NCI-H1105 treated with DMSO at 0.1 percent for 48 hours (cell line): ENCODE results near the gene GLP2R.
"Not testable (repeated sequence)": the region's sequence is repeated elsewhere in the genome, so short reads cannot be mapped to it uniquely, and the experiment has no call there.

Experiments
- DNase-seq: peaks from one replicate; lab custom pipeline; 2025; lab: John Stamatoyannopoulos, UW

Gene GLP2R

DNA sequence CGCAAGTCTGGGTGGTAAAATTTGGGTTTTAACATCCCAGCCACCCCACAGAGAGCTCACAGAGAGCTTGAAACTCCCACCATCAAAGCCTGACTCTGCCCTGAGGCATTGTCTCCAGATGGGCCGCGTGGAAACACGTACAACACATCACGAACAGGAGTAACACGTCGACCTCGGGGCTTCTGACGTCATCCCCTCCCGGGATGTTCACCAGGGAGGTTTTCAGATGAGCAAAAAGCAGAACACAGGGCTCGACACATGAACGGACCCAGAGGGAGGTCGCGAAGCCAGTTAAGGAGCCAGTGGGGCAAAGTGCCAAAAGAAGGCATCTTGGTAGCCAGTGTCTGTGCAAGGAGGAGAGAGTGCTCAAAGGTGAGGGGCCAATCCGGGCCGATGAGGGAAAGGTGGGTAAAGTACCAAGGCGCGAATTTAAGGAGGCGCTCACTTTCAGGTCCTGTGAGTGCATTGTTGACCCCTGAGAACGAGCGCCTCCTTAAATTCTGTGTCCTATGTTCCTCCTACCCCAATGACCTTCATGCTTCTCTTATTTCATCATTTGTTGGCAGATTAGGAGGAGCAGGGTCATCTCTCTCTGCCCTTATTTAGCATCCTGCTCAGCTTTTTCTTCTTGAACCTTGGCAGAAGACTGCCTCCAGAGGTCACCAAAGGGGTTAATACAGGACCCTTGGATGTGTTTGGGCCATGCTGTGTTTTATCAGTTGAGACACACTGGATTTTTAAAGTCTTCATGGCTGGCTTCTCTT lies 73.7 kb downstream of the GLP2R start:
- no peak for DNase-seq

GRCh38 chr17:9900044-9900594 lies 74.4 kb downstream of the GLP2R start:
- DNase-seq, result no peak

DNA sequence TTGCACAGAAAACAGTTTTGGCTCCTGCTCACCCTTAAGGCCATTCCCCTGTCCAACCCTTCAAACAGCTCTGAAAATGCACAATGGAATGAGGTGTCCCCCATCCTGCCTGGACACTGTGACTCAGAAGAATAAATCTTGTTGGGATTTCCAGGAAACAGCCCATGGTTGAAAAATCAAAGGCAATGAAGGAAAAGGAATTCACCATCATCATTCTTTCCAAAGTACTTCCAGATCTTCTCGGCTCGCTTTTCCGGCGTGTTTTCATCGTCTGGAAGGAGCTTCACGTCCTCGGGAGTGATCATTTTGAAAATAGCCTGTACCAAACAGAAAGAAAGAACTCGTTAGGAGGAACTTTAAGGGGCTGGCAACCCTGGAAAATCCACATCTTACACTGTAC lies 75.1 kb downstream of the GLP2R start:
- no peak for DNase-seq

DNA sequence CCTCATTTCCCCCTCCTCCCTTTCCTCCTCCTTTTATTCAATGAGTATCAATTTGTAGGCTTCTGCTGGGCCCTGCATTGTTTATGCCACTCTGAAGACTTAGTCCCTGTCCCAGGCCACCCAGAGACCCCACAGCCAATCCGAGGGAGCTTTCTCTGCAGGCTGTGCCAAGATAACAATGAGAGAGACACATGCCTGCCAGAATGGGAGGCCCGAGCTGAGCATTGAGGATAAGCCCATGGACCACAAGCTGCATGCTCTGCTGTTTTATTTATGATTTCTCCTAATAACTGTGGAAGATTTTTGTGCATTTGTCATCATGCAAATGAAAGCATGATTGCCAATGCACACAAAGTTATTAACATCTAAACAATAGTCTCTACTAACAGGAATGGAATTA lies 76.4 kb downstream of the GLP2R start:
- DNase-seq, result no peak

DNA sequence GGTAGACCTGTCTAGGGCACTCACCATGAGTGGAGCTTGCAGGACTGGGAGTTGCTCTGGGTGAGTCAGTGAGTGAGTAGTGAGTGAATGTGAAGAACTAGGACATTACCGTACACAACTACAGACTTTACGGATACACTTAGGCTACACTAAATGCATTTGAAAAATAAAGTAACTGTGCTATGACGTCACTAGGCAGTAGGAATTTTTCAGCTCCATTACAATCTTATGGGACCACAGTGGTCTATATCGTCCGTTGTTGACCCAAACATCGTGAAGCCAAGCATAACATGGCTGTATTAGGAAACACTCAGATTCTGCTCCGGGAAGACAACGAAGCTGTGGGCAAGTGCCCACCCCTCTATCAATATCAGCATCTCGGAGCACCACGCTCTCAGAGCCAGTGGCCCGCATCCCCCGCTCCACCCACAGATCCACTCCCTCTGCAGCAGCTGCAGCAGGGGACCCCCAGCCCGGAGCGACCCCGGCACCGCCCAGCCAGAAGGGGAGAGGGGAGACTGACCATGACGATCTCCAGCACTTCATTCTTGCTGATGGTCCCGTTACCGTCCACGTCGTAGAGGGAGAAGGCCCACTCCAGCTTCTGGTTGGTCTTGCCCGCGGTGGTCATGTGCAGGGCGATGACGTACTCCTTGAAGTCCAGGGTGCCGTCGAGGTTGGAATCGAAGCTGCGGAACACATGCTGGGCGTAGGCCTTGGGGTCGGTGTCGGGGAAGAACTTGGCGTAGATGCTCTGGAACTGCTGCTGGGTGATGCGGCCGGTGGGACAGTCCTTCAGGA lies 78.8 kb downstream of the GLP2R start:
- no peak for DNase-seq

DNA sequence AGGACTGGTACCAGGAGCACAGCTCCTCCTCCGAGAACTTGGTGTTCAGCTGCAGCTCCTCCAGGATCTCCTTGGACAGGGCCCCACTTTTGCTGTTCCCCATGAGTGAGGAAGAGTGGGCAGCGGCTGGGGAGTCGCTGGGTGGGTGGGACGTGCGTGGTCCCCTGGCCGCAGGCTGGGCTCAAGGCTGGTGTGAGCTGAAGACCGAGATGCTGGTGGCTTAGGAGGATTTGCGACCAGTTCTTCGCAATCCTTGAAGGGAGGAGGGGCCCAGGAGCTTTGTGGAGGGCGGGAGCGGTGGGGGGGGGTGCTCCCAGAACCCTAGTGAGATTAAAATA lies 79.3 kb downstream of the GLP2R start, which contains the start of gene RCVRN:
Gene RCVRN, minus strand, starts transcription at position 194 of the 338 bp plus-strand sequence. Its CDS starts 91 bp downstream, at position 103.
- DNase-seq, result no peak

- DNase-seq, result no peak
These were observed 80.2 kb downstream of the GLP2R start for GRCh38 chr17:9905902-9906301.

GRCh38 chr17:9906616-9907015 lies 80.9 kb downstream of the GLP2R start:
- no peak for DNase-seq

GRCh38 chr17:9907131-9907530 lies 81.4 kb downstream of the GLP2R start:
- DNase-seq, result no peak

DNA sequence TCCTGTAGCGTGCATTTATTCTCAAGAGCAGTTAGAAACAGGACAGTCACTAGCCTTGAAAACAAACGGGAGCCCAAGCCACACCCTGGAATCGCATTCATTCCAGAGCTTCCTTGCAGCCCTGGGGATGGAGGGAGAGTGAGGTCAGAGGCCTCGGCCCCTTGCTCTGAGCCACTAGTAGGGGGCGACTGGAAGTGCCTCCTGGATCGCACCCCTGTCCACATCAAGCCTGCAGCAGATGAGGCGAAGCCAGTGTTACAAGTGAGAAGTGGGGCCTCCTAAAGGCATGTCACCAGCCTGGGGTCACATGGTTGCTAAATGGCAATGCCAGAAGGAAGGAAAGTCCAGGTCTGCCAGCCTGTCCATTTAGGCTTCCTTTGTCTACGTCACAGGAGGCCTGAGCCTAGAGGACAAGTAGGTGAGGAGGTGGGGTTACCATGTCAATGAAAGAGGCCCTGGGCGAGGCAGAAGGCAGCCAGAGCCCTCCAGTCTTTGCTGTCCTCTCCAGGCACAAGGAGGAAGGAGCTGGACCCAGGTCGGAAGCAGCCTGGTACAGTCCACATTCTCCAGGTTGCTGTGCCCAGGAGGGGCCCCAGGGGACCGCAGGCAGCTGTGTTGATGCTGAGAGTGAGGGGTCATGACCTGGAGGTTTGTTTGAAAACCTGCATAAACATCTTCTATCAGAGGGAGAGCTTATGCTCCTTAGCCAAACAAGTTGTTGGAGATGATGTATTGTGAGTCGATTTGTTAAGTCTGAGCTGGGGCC lies 82.3 kb downstream of the GLP2R start:
- no peak for DNase-seq

DNA sequence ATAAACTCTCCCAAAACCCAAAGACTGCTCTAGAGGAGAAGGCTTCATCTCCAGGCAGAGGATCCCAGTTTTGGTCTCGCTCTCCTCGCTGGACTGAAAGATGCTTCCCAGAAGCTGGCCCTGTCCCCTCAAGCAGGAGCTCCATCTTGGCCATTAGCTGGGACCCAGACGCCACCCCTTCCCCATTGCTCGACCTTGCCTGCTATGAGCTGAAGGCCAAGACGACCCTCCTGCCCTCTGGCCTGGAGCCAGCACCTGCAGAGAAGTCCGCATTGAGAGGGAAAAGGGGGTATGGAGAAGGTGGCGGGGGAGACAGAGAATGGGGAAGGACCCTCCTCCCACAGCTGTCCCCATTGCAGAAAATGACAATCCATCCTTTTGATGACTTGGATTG lies 82.9 kb downstream of the GLP2R start:
- no peak for DNase-seq

- DNase-seq, result no peak
These were observed 85.4 kb downstream of the GLP2R start for GRCh38 chr17:9911089-9911488.

DNA sequence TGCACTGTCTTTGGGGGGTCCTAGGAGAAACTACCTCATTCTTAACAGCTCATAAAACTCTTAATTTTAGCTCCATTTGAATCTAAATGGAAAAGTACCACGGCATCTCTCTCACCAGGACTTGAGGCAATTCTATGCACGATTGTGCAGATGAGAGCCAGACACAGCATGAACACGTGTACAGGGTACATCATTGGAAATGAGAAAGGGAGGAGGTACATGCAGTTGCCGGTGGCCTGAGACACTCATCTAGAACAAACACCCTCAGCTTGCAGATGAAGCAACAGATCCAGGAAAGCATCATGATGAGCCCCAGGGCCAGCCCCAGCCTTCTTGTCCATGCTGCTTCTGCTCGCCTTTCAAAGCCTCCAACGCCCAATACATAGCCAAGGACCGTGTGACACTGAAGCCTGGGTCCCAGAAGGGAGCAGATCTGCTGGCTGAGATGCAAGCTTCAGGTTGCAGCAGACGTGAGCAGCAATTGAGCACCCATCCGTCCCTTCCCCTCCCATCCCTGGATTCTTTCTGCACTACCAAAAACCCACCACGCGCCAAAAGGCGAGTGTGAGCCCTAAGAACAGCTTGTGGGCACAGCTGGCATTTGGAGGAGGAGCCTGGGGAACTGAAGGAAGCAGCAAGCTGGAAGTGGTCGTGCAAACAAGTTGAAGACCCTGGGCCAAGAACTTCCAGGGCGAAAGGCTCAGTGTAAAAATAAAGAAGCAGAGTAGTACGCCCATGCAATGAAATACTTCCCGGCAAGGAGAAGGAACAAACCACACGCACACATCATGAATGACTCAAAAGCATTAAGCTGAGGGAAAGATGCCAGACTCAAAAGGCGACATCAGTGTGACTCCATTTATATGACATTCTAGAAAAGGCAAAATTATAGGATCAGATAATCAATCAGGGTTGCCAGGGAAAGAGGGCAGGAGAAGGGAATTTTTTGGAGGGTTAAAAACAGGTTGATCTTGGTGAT lies 86.7 kb downstream of the GLP2R start:
- no peak for DNase-seq

DNA sequence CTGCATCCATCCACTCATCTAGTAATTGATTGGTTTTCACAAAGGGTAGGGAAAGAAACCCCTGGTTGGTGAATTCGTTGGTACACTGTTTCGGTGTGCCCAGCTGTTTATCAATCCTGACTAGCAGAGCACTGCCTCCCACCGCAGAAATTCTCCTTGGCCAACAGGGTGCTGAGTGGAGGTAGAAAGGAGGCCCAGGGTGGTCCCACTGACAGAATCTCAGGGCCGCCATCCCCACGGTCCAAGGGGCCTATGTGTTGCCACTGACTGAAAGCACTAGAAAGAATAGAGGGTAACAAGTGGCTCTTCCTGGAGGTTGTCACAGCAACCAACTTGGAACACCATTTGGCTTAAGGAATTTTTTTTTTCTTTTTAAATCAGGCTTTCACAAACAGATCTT lies 87.8 kb downstream of the GLP2R start:
- no peak for DNase-seq

GRCh38 chr17:9916108-9916507 lies 90.4 kb downstream of the GLP2R start:
- no peak for DNase-seq

DNA sequence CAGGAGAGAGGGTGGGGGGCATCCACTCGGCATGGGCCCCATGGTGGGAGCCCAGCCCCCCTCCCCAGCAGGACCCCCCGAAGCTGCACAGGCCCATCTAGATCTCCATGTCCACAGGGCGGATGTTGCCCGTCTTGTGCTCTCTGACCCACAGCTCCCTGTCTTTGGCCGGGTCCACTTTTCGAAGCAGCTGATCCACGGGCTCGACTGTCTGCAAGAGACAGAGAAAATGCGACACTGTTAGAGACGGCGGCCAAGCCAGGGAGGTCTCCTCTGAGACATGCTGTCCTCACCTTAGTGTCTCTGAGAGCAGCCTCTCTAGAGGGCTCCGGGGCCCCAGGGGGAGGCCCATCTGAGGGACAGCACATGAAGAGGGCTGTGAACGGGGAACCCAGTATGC lies 91.4 kb downstream of the GLP2R start:
- no peak for DNase-seq

DNA sequence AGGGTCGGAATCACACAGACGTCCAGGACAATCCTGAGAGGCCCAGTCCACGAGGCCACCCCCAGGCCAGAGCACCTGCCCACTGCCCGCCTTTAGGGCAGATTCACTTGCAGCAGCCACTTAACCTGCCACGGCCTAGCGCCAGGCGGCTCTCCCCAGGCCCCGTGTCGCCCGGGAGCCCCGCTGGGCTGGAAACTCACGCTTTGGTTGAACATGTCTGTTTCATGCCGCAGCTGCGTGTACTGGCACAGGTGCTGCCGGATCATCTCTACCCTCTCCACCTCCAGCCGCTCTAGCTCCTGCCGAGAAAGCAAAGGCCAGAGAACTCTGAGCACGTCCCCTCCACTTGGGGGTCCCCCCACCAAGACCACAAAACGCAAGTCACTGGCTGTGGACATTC lies 92.1 kb downstream of the GLP2R start:
- DNase-seq, result no peak

DNA sequence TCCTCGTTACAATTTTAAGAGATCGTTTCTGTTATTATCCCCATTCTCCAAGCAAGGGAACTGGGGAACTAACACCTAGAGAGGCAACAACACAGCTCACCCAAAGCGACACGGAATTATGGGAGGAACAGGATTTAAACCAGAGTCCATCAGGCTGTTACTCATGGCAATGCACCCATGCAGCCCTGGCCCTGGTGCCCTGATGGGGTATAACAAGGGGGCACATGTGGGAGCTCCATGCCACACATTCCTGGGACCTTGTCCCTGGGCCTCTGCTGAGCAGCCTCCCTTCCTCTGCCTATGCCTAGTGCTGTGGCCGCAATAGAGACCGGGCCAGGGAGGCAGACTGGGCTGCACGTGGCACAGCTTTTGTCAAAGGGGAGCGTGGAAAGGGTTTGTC lies 92.6 kb downstream of the GLP2R start:
- no peak for DNase-seq

- DNase-seq, result no peak
These were observed 93.2 kb downstream of the GLP2R start for GRCh38 chr17:9918804-9919352.

DNA sequence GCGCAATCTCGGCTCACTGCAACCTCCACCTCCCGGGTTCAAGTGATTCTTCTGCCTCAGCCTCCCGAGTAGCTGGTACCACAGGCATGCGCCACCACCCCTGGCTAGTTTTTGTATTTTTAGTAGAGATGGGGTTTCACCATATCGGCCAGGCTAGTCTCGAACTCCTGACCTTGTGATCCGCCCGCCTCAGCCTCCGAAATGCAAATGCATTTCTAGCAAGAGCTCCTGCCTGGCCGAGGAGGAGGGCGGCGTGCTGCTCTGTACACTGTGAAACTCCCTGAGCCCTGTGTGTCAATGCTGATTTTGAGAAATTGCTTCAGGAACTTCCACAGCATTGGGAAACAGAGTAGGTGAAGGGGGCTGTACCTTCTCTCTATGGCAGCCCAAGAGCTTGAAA lies 95.5 kb downstream of the GLP2R start:
- not testable (repeated sequence) for DNase-seq
